Sigmoid colon (tissue), 4 donors: ENCODE results near the gene HERC3.
A peak's percentile ranks its signal among the peaks of the same experiment; 100 is the strongest.

ENCODE experiments used
- EP300 ChIP-seq, 4 donors: sonication (generic); formaldehyde crosslinking; IDR thresholded peaks; one replicate each; pipeline ENCODE4 v1.6.1; 2017; ENCODE audit warnings: antibody characterized with exemption in 4 of 4
- POLR2A ChIP-seq, 2 donors: fragments of 450-650 bp; IDR thresholded peaks; one replicate each; pipeline ENCODE4 v1.6.1; 2016; ENCODE audit warnings: antibody characterized with exemption in 2 of 2, mild to moderate bottlenecking in 2 of 2, moderate library complexity in 2 of 2
- POLR2AphosphoS5 ChIP-seq, 4 donors: sonication (generic); formaldehyde crosslinking; IDR thresholded peaks; one replicate each; pipeline ENCODE4 v1.6.1; 2017; ENCODE audit warnings: antibody characterized with exemption in 4 of 4
- TF ChIP-seq, protein P1 (sequence below), 4 experiments: fragments of 450-650 bp in 3 of 4; fragments of 200-600 bp in 1 of 4; IDR thresholded peaks; one replicate each; pipeline ENCODE4 v1.5.1; 2016 to 2019; ENCODE audit warnings: antibody characterized with exemption in 4 of 4, mild to moderate bottlenecking in 3 of 4, moderate library complexity in 2 of 4

GRCh38 chr4:88735564-88735963, 143.3 kb downstream of the HERC3 start:
- TF ChIP-seq, protein P1, sequence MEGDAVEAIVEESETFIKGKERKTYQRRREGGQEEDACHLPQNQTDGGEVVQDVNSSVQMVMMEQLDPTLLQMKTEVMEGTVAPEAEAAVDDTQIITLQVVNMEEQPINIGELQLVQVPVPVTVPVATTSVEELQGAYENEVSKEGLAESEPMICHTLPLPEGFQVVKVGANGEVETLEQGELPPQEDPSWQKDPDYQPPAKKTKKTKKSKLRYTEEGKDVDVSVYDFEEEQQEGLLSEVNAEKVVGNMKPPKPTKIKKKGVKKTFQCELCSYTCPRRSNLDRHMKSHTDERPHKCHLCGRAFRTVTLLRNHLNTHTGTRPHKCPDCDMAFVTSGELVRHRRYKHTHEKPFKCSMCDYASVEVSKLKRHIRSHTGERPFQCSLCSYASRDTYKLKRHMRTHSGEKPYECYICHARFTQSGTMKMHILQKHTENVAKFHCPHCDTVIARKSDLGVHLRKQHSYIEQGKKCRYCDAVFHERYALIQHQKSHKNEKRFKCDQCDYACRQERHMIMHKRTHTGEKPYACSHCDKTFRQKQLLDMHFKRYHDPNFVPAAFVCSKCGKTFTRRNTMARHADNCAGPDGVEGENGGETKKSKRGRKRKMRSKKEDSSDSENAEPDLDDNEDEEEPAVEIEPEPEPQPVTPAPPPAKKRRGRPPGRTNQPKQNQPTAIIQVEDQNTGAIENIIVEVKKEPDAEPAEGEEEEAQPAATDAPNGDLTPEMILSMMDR (IDR thresholded peaks at IDR 0.05): no peak
- TF ChIP-seq POLR2A (IDR thresholded peaks at IDR 0.05) (no peak), EP300 (IDR thresholded peaks at IDR 0.05) (no peak), POLR2AphosphoS5 (IDR thresholded peaks at IDR 0.05) (peak in 2 of 4 donors; percentile 44 to 52)
